ENCODE data around the gene MDM4. TPM values are rescaled to one million over a fixed set of nuclear protein-coding genes. Genes with fewer than 3 reads are reported as not detected.
"Not testable (repeated sequence)": the region's sequence is repeated elsewhere in the genome, so short reads cannot be mapped to it uniquely, and the experiment has no call there.

The MDM4 gene
- total RNA-seq, 1 donor from 2014 or later, result 9.2 TPM

GRCh38 chr1:204562075-204562990 lies 46.1 kb downstream of the MDM4 start:
- DNase-seq (ENCODE audit: low read depth in 2 of 2), result no peak

- DNase-seq (ENCODE audit: low read depth in 2 of 2), result no peak
Measured at GRCh38 chr1:204563307-204563706, 47.1 kb downstream of the MDM4 start.

- no peak for DNase-seq (ENCODE audit: low read depth in 2 of 2)
Measured at GRCh38 chr1:204563780-204564179, 47.6 kb downstream of the MDM4 start.

- no peak for DNase-seq (ENCODE audit: low read depth in 2 of 2)
Measured at GRCh38 chr1:204564835-204565234, 48.6 kb downstream of the MDM4 start.

DNA sequence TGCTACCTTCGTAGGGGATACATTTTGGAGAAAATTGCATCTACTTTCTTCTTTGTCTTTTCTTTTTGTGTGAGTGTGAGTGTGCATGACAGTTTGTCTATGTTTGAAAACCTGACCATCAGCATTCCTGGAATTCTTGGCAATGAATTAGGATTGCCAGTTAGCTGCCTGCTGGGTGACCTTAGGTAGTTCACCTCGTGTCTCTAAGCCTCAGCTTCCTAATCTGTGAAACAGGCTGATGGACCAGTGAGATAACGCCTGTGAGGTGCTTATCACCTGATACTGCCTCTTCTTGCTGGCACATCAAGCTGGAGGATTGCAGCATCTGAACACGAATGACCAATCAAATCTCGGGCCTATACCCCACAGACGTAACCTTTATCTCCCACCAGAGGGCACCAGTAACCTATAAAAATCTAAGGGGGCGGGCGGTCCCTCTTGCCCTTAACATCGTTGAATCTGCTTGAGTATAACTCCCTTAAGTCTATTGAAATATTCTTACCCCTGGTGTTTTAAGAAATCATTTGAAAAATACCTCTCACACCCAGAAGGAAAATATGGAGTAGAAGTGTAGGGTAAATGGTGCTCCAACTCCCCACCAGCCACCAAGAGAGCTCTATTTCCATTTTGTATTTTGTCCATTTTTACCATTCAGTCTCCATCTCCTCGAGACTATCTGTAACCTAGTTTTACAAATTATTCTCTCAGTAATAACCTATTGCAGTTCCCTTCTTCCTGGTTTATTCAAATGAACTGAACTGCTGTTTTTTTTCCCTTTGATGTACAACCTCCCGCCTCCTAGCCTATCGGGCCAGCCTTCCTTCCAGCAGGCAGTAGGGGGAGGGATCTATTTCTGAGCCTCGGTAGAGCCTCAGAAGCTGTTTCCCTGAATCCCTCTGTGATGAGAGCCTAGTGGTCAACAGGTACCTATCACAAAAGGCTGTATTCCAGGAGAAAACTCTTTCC lies 49.7 kb downstream of the MDM4 start:
- peak; percentile 66 to 79 for DNase-seq (ENCODE audit: low read depth in 2 of 2)

DNA sequence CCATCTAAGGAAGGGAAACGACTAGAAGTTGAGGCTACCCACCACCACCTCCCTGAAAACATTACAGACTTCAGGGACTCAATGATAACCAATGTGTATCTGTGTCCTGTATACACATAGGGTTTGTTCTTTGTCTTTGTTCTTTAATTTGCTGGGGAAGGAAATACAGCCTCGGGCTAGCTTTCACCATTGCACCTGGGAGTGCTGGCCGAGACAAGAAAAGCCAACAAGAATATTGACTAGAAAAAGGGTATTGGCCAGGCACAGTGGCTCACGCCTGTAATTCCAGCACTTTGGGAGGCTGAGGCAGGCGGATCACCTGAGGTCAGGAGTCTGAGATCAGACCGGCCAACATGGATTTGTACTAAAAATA lies 50.4 kb downstream of the MDM4 start:
- DNase-seq (ENCODE audit: low read depth in 2 of 2), result no peak

DNA sequence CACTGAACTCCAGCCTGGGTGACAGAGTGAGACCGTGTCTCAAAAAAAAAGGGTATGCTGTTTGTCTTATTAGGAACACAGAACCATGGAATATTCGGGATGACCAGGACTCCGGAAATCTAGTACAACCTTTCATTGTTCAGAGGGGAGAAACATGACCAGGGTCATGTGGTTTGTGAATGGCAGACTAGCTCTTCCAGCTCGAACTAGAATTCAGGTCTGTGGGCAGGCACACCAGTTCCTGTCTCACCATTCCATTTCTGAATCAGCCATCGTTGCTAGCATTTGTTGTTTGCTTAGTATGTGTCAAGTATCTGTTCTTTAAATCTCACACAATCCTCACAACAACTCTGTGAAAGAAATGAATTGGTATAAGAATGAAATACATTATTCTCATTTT lies 50.9 kb downstream of the MDM4 start:
- peak; percentile 21 to 44 for DNase-seq (ENCODE audit: low read depth in 2 of 2)

DNA sequence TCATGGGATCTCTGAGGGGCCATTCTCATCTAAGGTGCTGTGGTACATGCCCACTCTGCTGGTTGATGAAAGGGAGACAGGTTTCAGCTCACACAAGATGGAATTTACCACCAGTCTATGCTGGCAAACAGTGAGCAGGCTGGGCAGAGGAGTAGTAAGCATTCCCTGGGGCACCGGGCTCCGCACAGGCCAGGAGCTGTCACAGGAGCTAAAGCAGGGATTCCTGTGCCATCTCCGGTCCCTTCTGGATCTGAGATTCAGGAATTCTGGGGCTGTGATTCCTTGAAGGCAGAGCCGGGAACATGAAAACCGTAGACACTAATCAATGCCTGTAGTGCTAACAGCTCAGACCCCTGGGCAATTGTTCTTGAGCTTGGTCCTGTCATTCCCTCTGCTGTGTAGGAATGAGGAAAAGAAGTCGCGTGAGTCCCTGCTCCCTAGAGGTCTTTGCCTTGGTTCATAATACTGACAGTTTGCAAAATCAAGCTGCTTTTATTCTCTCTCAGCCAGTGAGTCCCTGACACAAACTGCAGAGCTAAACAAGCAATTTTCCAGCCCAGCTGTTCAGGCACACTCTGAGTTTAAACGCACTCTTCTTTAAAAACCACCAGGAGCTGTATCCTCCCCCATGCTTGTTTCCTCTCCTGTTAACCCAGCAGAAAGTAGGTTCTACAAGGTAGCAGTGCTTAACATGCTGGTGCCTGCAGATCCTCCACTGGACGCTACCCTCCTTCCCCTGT lies 52.5 kb downstream of the MDM4 start:
- DNase-seq (ENCODE audit: low read depth in 2 of 2), result no peak

- DNase-seq (ENCODE audit: low read depth in 2 of 2), result no peak
Measured at GRCh38 chr1:204569478-204569877, 53.3 kb downstream of the MDM4 start.

DNA sequence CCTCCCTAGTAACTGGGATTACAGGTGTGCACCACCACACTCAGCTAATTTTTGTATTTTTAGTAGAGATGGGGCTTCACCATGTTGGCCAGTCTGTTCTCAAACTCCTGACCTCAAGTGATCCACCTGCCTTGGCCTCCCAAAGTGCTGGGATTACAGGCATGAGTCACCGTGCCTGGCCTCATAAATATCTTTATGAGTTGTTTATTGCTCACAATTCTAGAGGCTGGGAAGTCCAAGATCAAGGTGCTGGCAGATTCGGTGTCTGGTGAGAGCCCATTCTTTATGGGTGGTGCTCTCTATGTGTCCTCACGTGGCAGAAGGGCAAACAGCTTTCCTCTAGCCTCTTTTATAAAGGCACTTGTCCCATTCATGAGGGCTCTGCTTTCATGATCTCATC lies 53.8 kb downstream of the MDM4 start:
- not testable (repeated sequence) for DNase-seq (ENCODE audit: low read depth in 2 of 2)

DNA sequence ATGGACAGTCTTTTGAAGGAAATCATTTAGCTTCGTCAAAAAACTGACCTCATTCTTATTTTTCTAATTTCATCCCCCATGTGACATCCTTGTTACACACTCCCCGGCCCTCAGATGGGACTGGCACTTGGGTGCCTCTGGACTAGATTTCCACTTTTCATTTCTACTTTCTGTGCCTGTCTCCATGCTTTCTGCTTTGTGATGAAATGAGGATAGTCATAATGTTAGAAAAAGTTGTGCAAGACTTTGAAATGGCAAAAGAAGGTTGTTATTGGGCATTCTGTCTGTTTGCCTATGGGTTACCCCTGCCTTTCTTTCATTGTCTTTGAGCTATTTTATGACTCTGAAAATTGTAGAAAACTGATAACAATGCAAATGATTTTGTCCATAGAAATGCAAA lies 54.9 kb downstream of the MDM4 start:
- DNase-seq (ENCODE audit: low read depth in 2 of 2), result no peak

GRCh38 chr1:204571631-204572030 lies 55.4 kb downstream of the MDM4 start:
- no peak for DNase-seq (ENCODE audit: low read depth in 2 of 2)

GRCh38 chr1:204572923-204573922 lies 57.0 kb downstream of the MDM4 start:
- DNase-seq (ENCODE audit: low read depth in 2 of 2), result no peak

DNA sequence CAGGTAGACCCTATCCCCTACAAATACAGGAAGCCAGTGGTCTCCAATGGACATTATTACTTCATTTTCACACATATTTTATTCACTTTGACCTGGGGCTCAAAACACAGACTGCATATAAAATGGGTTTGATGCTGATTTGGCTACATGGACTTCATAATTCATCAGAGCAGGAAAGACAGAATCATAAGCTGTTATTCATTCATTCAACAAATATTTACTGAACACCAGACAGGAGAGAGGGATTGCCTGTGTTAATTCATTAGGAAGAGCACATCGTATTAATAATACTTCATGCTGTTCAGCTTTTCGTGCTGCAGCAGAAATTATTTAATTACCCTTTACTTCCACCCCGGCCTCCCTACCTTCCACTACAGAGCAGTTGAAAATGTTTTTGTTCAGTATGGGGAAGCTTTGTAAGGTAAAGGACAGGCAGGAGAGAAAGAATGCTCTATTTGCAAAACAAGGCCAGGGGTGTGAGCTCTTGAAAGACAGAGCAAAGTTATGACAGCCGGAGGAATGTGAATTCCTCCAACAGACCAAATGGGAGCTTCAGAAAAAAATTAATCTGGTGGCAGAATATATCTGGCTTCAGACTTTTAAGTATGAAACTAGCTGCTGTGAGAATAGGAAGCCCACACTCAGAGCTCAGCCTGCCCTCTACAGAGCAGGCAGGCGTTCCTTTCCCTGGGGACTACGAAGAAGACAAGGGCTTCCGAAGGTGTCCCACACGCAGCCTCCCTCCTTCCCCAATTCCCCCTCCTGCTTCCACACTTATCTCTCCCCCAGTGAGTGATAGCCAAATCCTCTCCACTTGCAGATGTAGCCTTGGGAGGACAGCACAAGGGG lies 58.0 kb downstream of the MDM4 start:
- DNase-seq (ENCODE audit: low read depth in 2 of 2), result no peak

DNA sequence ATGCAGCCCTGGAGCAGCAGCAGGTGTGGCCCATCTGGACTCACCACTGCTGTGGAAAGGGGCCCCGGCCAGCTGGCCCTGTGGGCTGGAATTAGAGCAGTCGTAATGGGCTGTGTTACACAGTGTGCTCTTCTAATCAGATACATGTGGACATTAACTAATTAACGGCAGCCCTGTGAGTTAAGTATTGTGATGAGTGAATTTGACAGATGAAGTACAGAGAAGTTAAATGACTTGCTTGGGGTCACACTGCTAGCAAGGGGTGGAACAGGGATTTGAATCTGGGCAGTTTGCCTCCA lies 58.6 kb downstream of the MDM4 start:
- no peak for DNase-seq (ENCODE audit: low read depth in 2 of 2)

- no peak for DNase-seq (ENCODE audit: low read depth in 2 of 2)
Measured at GRCh38 chr1:204575221-204576190, 59.3 kb downstream of the MDM4 start.

- DNase-seq (ENCODE audit: low read depth in 2 of 2), result no peak
Measured at GRCh38 chr1:204576422-204576821, 60.2 kb downstream of the MDM4 start.

DNA sequence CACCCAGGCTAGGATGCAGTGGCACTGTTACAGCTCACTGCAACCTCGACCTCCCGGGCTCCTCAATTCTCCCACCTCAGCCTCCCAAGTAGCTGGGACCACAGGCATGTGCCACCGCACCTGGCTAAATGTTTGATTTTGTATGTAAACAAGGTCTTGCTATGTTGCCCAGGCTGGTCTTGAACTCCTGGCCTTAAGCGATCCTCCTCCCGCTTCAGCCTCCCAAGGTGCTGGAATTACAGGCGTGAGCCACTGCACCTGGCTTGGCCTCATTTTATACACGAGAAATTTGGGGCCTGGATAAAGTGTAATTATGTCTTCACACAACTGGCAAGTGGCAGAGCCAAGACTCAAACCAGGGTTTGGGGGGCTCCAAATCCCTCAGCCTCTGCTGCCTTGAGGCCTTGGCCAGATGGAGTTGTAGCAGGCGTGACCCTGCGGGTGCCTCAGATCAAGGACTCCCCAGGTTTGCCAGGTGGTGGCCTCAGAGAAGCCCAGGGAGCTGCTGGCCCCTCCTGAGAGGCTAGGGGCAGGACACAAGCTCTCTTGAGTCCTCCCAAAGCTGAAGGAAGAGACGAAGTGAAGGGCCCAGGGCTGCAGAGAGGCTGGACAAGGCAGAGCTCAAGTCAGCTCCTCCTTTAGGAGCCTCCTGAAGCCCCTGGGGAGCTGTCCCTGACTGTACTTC lies 61.7 kb downstream of the MDM4 start:
- no peak for DNase-seq (ENCODE audit: low read depth in 2 of 2)
